OCI-LY1 (cell line): Measurements from ENCODE around the gene SLC7A7.
"Not testable (repeated sequence)": the region's sequence is repeated elsewhere in the genome, so short reads cannot be mapped to it uniquely, and the experiment has no call there.

Experiments used
- H2AFZ ChIP-seq: fragments of 200-600 bp; sonication (generic), shearing (Covaris generic); 2 replicates; pipeline ENCODE4 v1.6.0; 2014; ENCODE audit warnings: antibody characterized with exemption, mild to moderate bottlenecking, low read length
- H3F3A ChIP-seq: fragments of 200-600 bp; sonication (generic), shearing (Covaris generic); 2 replicates; pipeline ENCODE4 v1.6.0; 2014; ENCODE audit warnings: mild to moderate bottlenecking, antibody characterized with exemption, low read length, moderate library complexity; ENCODE audit not compliant: insufficient read depth
- H3K27ac ChIP-seq: fragments of 200-600 bp; sonication (generic); 2 replicates; pipeline ENCODE4 v1.5.1; 2014; ENCODE audit warnings: low read length, mixed run types, mild to moderate bottlenecking, low read depth; ENCODE audit not compliant: poor library complexity, severe bottlenecking
- H3K27me3 ChIP-seq: fragments of 200-600 bp; sonication (generic); 2 replicates; pipeline ENCODE4 v1.6.0; 2014; ENCODE audit warnings: antibody characterized with exemption, mild to moderate bottlenecking, low read length, moderate library complexity; ENCODE audit not compliant: insufficient read depth
- H3K36me3 ChIP-seq: fragments of 200-600 bp; sonication (generic); 2 replicates; pipeline ENCODE4 v1.6.1; 2014; ENCODE audit warnings: mild to moderate bottlenecking, antibody characterized with exemption, low read length, moderate library complexity, mixed read lengths; ENCODE audit not compliant: insufficient read depth
- H3K4me1 ChIP-seq: fragments of 200-600 bp; sonication (generic); 2 replicates; pipeline ENCODE4 v1.5.1; 2014; ENCODE audit warnings: mild to moderate bottlenecking, low read length, moderate library complexity; ENCODE audit not compliant: insufficient read depth, severe bottlenecking
- H3K4me2 ChIP-seq: fragments of 200-600 bp; sonication (generic), shearing (Covaris generic); 2 replicates; pipeline ENCODE4 v1.6.1; 2014; ENCODE audit warnings: low read length
- H3K4me3 ChIP-seq: fragments of 200-600 bp; sonication (generic); 2 replicates; pipeline ENCODE4 v1.5.1; 2014; ENCODE audit warnings: low read length, low read depth, mild to moderate bottlenecking, mixed read lengths; ENCODE audit not compliant: poor library complexity, severe bottlenecking
- H3K79me2 ChIP-seq: fragments of 200-600 bp; shearing (Covaris generic); 2 replicates; pipeline ENCODE4 v1.6.1; 2016; ENCODE audit warnings: mixed run types, low read length, mixed read lengths; ENCODE audit not compliant: insufficient read depth
- H3K9ac ChIP-seq: fragments of 200-600 bp; sonication (generic), shearing (Covaris generic); 2 replicates; pipeline ENCODE4 v1.6.1; 2014; ENCODE audit warnings: mild to moderate bottlenecking, low read length, mixed read lengths
- H3K9me2 ChIP-seq: fragments of 200-600 bp; sonication (generic), shearing (Covaris generic); 2 replicates; pipeline ENCODE4 v1.6.1; 2014; ENCODE audit warnings: low read depth, mild to moderate bottlenecking, low read length, mixed read lengths
- H3K9me3 ChIP-seq: fragments of 200-600 bp; shearing (Covaris generic); 2 replicates; pipeline ENCODE4 v1.6.1; 2014; ENCODE audit warnings: low read length, mixed read lengths
- H4K20me1 ChIP-seq: fragments of 200-600 bp; sonication (generic), shearing (Covaris generic); 2 replicates; pipeline ENCODE4 v1.6.0; 2016; ENCODE audit warnings: mild to moderate bottlenecking, low read length; ENCODE audit not compliant: insufficient read depth
- CTCF ChIP-seq: fragments of 200-600 bp; sonication (generic), shearing (Covaris generic); IDR thresholded peaks from 2 replicates; pipeline ENCODE4 v1.5.1; 2017; ENCODE audit warnings: mild to moderate bottlenecking, antibody characterized with exemption, low read length, moderate library complexity, mixed read lengths
- EZH2 ChIP-seq: fragments of 200-600 bp; sonication (generic), shearing (Covaris generic); IDR thresholded peaks from 2 replicates; pipeline ENCODE4 v1.8.0; 2017; ENCODE audit warnings: borderline replicate concordance, mixed run types, mild to moderate bottlenecking, antibody characterized with exemption, low read length, moderate library complexity, mixed read lengths

The SLC7A7 gene

DNA sequence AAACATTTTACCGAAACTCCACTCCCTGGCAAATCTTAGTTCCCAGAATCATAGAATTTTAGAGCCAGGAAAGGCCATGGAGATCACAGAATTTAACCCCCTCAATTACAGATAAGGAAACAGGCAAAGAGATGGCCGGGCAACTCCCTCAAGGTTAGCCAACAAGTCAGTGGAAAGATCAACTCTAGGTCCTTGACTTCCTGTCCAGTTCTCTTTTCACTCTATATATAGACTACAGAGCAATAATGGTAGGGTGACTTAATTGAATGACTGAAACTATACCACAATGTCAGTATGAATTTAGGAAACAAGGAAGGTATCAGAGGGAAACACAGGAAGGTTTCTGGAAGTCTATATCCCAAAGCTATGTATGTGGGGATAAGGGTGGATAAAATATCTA is 37.2 kb downstream of the SLC7A7 start:
- H3K4me1 ChIP-seq = no peaks in the 10 kb centered on the region
- H3K9me3 ChIP-seq = no peaks in the 10 kb centered on the region
- peaks cover 26% of the 10 kb centered on the region for H3K36me3 ChIP-seq
- H3K9me2 ChIP-seq = no peaks in the 10 kb centered on the region
- H2AFZ ChIP-seq = no peak overlapping the region
- no peak overlapping the region for H3K27ac ChIP-seq
- H3K4me3 ChIP-seq = no peak overlapping the region
- TF ChIP-seq EZH2 (no peak), CTCF (no peak)
- H3K79me2 ChIP-seq = no peaks in the 10 kb centered on the region
- no peaks in the 10 kb centered on the region for H4K20me1 ChIP-seq
- 0 out of 2 replicates have a peak, but pooled peaks cover 2% of the 10 kb centered on the region for H3F3A ChIP-seq
- no peak overlapping the region for H3K4me2 ChIP-seq
- H3K27me3 ChIP-seq = no peaks in the 10 kb centered on the region
- no peak overlapping the region for H3K9ac ChIP-seq

DNA sequence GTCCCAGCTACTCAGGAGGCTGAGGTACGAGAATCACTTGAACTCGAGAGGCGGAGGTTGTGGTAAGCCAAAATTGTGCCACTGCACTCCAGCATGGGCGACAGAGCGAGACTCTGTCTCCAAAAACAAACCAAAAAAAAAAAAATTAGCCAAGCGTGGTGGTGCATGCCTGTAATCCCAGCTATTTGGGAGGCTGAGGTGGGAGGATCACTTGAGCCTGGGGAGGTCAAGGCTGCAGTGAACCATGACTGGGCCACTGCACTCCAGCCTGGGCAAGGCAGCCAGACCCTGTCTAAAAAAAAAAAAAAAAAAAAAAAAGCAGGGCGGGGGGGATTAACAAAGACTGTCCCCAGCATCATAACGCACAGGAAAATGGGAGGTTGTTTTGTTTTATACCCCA is 38.4 kb downstream of the SLC7A7 start:
- H3K4me1 ChIP-seq = not testable (repeated sequence)

GRCh38 chr14:22776215-22776614 is 39.0 kb downstream of the SLC7A7 start:
- Histone ChIP-seq H3K4me3 (no peak overlapping the region), H3F3A (0 out of 2 replicates have a peak, but pooled peaks cover 2% of the 10 kb centered on the region), H2AFZ (no peak overlapping the region), H3K9me2 (no peaks in the 10 kb centered on the region), H3K36me3 (peaks cover 43% of the 10 kb centered on the region), H4K20me1 (no peaks in the 10 kb centered on the region), H3K27ac (no peak overlapping the region), H3K27me3 (no peaks in the 10 kb centered on the region), H3K9me3 (no peaks in the 10 kb centered on the region), H3K9ac (no peak overlapping the region), H3K4me2 (no peak overlapping the region), H3K79me2 (no peaks in the 10 kb centered on the region), H3K4me1 (no peaks in the 10 kb centered on the region)
- TF ChIP-seq EZH2 (no peak), CTCF (no peak)

More for the DNA sequence above, 38.4 kb downstream of the SLC7A7 start:
- H3K79me2 ChIP-seq, H3F3A ChIP-seq, H4K20me1 ChIP-seq, H3K27ac ChIP-seq, H3K4me3 ChIP-seq, H3K9ac ChIP-seq, H3K9me3 ChIP-seq, H3K9me2 ChIP-seq, H3K4me2 ChIP-seq, H2AFZ ChIP-seq, H3K27me3 ChIP-seq: not testable (repeated sequence)
- peaks cover 36% of the 10 kb centered on the region for H3K36me3 ChIP-seq

GRCh38 chr14:22774011-22774706 is 41.1 kb downstream of the SLC7A7 start:
- peaks cover 63% of the 10 kb centered on the region for H3K36me3 ChIP-seq
- H3K4me1 ChIP-seq = no peaks in the 10 kb centered on the region
- H3K79me2 ChIP-seq = no peaks in the 10 kb centered on the region
- TF ChIP-seq CTCF = no peak
- TF ChIP-seq EZH2 = no peak
- no peak overlapping the region for H3K4me3 ChIP-seq
- no peak overlapping the region for H3K9ac ChIP-seq
- 0 out of 2 replicates have a peak, but pooled peaks cover 2% of the 10 kb centered on the region for H3F3A ChIP-seq
- H3K4me2 ChIP-seq = no peak overlapping the region
- H3K9me2 ChIP-seq = no peaks in the 10 kb centered on the region
- no peaks in the 10 kb centered on the region for H4K20me1 ChIP-seq
- no peaks in the 10 kb centered on the region for H3K27me3 ChIP-seq
- H3K27ac ChIP-seq = no peak overlapping the region
- H3K9me3 ChIP-seq = no peaks in the 10 kb centered on the region
- no peak overlapping the region for H2AFZ ChIP-seq
